GM23338 (cell line): ENCODE measurements around the gene BMPR1B.

ENCODE experiments used
- CREB1 ChIP-seq: fragments of 250-450 bp; sonication (Bioruptor Pico); IDR thresholded peaks from 2 replicates; pipeline ENCODE4 v1.5.0; 2020; ENCODE audit warnings: low read depth, mild to moderate bottlenecking, moderate library complexity
- CTCF ChIP-seq, 2 experiments: fragments of 200-600 bp in 1 of 2; sonication (generic) in 1 of 2; conservative IDR thresholded peaks; 2 replicates each; pipeline versions ENCODE4 v1.5.1 to v1.6.1; 2016 to 2017; ENCODE audit warnings: antibody characterized with exemption in 2 of 2, low read depth in 2 of 2, mild to moderate bottlenecking in 2 of 2, moderate library complexity in 1 of 2
- EZH2 ChIP-seq: fragments of 200-600 bp; sonication (generic); IDR thresholded peaks from one replicate; pipeline ENCODE4 v1.8.0; 2017; ENCODE audit warnings: antibody characterized with exemption, mild to moderate bottlenecking, low read depth; ENCODE audit not compliant: unreplicated experiment
- EZH2phosphoT487 ChIP-seq: fragments of 200-600 bp; sonication (generic); IDR thresholded peaks from one replicate; pipeline ENCODE4 v1.8.1; 2018; ENCODE audit warnings: antibody characterized with exemption; ENCODE audit not compliant: unreplicated experiment
- JUNB ChIP-seq: IDR thresholded peaks from one replicate; pipeline ENCODE4 v1.6.1; 2016; ENCODE audit warnings: antibody characterized with exemption; ENCODE audit not compliant: unreplicated experiment
- POLR2AphosphoS5 ChIP-seq: IDR thresholded peaks from 2 replicates; pipeline ENCODE4 v1.6.1; 2016; ENCODE audit warnings: antibody characterized with exemption, low read depth
- REST ChIP-seq: IDR thresholded peaks from one replicate; pipeline ENCODE4 v1.6.1; 2018; ENCODE audit warnings: antibody characterized with exemption; ENCODE audit not compliant: unreplicated experiment

- TF ChIP-seq CTCF (conservative IDR thresholded peaks at IDR 0.05; ENCODE audit: low read depth in 2 of 2) (no peak), EZH2 (no peak), POLR2AphosphoS5 (no peak), JUNB (no peak), REST (no peak), CREB1 (CRISPR knock-in tag) (no peak), EZH2phosphoT487 (no peak)
Measured at GRCh38 chr4:94889523-94889922, 131.8 kb downstream of the BMPR1B start.
